ENCODE data around the gene STX19. TPM values are rescaled to one million over a fixed set of nuclear protein-coding genes. Genes with fewer than 3 reads are reported as not detected.

The STX19 gene
- total RNA-seq, 1 experiment from 2014 or later: not detected

DNA sequence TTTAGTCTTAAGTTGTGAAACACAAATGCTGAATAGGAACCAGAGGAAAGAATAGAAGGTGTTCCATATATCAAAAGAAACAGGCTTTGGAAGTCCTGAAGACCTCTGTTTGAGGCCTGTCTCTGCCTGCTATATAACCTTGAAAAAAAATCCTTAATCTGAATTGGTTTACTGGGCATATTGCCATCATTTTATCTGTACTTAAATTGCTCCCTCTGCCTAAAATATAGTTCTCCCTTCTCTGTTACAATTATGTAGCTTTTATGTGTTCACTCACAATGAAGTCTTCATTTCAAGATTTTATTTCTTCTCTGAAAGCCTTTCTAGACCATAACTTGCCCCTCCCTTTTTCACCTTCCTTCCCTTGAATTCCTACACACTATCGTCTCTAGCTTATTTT is 27.2 kb downstream of the STX19 start:
- CTCF ChIA-PET: no interaction called here
- no TSS peak for BruUV-seq (replicated peaks)
- ATAC-seq: no peak

DNA sequence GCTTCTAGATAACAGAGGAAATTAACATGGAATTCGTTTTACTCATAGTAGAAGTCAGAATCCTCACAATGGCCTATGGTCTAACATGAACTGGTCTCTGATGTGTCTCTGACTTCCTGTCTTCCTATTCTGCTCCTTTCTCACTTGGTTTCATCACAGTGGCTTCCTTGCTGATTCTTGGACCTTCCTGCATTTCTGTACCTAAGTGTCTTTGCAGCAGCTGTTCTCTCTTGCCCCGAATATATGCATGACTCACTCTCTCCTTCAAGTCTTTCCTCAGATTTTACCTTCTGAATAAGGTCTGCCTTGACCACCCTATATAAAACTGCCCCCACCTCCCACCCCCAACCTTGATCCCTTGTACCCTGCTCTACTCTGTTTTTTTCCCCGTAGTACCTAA is 34.3 kb downstream of the STX19 start:
- H3K27ac ChIP-seq (ENCODE audit: low read length): no peak overlapping the region
- no peaks in the 10 kb centered on the region for H3K4me1 ChIP-seq (ENCODE audit: insufficient read depth, low read length)
- H3K4me2 ChIP-seq (ENCODE audit: low read length): no peak overlapping the region
- no peaks in the 10 kb centered on the region for H3K36me3 ChIP-seq (ENCODE audit: low read depth, low read length)
- intact Hi-C loops (cut with micrococcal nuclease): no loop called here
- POLR2A ChIA-PET (ENCODE audit: unreplicated experiment): no interaction called here
- H3K4me3 ChIP-seq (ENCODE audit: low read length): no peak overlapping the region
- no peaks in the 10 kb centered on the region for H3K9me2 ChIP-seq (replicated peaks; ENCODE audit: low read length)
- BruUV-seq (replicated peaks): no TSS peak
- ATAC-seq: no peak
- H3K9me3 ChIP-seq (ENCODE audit: low read length): no peaks in the 10 kb centered on the region
- CTCF ChIA-PET: no interaction called here
- H3K27me3 ChIP-seq (ENCODE audit: low read length): no peaks in the 10 kb centered on the region
- no peaks in the 10 kb centered on the region for H4K20me1 ChIP-seq (ENCODE audit: low read length)
- TF ChIP-seq EZH2phosphoT487 (IDR thresholded peaks at IDR 0.05; ENCODE audit: borderline replicate concordance, low read length): no peak
- no peak for TF ChIP-seq EZH2 (IDR thresholded peaks at IDR 0.05; ENCODE audit: low read length, unreplicated experiment)
- TF ChIP-seq, protein P1, sequence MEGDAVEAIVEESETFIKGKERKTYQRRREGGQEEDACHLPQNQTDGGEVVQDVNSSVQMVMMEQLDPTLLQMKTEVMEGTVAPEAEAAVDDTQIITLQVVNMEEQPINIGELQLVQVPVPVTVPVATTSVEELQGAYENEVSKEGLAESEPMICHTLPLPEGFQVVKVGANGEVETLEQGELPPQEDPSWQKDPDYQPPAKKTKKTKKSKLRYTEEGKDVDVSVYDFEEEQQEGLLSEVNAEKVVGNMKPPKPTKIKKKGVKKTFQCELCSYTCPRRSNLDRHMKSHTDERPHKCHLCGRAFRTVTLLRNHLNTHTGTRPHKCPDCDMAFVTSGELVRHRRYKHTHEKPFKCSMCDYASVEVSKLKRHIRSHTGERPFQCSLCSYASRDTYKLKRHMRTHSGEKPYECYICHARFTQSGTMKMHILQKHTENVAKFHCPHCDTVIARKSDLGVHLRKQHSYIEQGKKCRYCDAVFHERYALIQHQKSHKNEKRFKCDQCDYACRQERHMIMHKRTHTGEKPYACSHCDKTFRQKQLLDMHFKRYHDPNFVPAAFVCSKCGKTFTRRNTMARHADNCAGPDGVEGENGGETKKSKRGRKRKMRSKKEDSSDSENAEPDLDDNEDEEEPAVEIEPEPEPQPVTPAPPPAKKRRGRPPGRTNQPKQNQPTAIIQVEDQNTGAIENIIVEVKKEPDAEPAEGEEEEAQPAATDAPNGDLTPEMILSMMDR (conservative IDR thresholded peaks at IDR 0.05; ENCODE audit: low read depth, low read length): no peak
- DNase-seq: no peak
- H3F3A ChIP-seq (ENCODE audit: low read length, unreplicated experiment): no peaks in the 10 kb centered on the region
- H3K79me2 ChIP-seq (ENCODE audit: low read length): no peaks in the 10 kb centered on the region
- no peak overlapping the region for H3K9ac ChIP-seq (ENCODE audit: low read length)
- no peak overlapping the region for H2AFZ ChIP-seq (ENCODE audit: low read length)

More for the DNA sequence above, 27.2 kb downstream of the STX19 start:
- H3K27me3 ChIP-seq (ENCODE audit: low read length): no peaks in the 10 kb centered on the region
- no peaks in the 10 kb centered on the region for H3K4me1 ChIP-seq (ENCODE audit: insufficient read depth, low read length)
- TF ChIP-seq EZH2 (IDR thresholded peaks at IDR 0.05; ENCODE audit: low read length, unreplicated experiment) (no peak), EZH2phosphoT487 (IDR thresholded peaks at IDR 0.05; ENCODE audit: borderline replicate concordance, low read length) (no peak)
- TF ChIP-seq, protein P1 (conservative IDR thresholded peaks at IDR 0.05; ENCODE audit: low read depth, low read length): no peak
- H3K9me2 ChIP-seq (replicated peaks; ENCODE audit: low read length): no peaks in the 10 kb centered on the region
- H2AFZ ChIP-seq (ENCODE audit: low read length): no peak overlapping the region
- no peak overlapping the region for H3K4me2 ChIP-seq (ENCODE audit: low read length)
- no peaks in the 10 kb centered on the region for H3K36me3 ChIP-seq (ENCODE audit: low read depth, low read length)
- POLR2A ChIA-PET (ENCODE audit: unreplicated experiment): no interaction called here
- H3K4me3 ChIP-seq (ENCODE audit: low read length): no peak overlapping the region
- no peaks in the 10 kb centered on the region for H4K20me1 ChIP-seq (ENCODE audit: low read length)
- H3K9me3 ChIP-seq (ENCODE audit: low read length): no peaks in the 10 kb centered on the region
- no peaks in the 10 kb centered on the region for H3F3A ChIP-seq (ENCODE audit: low read length, unreplicated experiment)
- no peaks in the 10 kb centered on the region for H3K79me2 ChIP-seq (ENCODE audit: low read length)
- H3K9ac ChIP-seq (ENCODE audit: low read length): no peak overlapping the region
- intact Hi-C loops (cut with micrococcal nuclease): loop anchor here (10.0 kb wide), 1 partner anchor 174 kb away; no protein-coding TSS in a partner anchor
- no peak for DNase-seq
- no peak overlapping the region for H3K27ac ChIP-seq (ENCODE audit: low read length)

DNA sequence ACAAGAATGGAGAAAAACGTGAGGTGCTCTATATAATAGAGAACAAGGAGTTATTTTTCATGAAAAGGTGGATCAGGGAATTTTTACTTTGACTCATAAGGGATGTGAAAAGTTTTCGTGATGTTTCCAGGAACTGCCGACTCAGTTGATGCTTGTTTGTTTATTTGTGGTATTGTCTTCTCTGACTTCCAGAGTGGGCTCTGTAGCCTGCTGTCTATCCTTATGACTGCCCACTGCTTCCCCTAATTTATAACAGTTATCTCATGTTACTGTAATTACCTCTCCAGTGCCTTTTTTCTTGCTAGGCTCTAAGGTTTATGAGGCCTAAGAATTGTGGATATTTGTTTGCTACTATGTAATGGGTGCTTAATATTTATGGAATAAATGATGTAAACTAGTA is 36.2 kb downstream of the STX19 start:
- ChIA-PET POLR2A (ENCODE audit: unreplicated experiment) (no interaction called here), CTCF (interaction anchor here (0.6 to 0.7 kb wide), 2 partner anchors 59 to 145 kb away, joined by 3 read pairs; no protein-coding TSS in a partner anchor)
- Histone ChIP-seq H3K79me2 (ENCODE audit: low read length) (no peaks in the 10 kb centered on the region), H3K4me3 (ENCODE audit: low read length) (no peak overlapping the region), H3K9ac (ENCODE audit: low read length) (no peak overlapping the region), H3K9me3 (ENCODE audit: low read length) (no peaks in the 10 kb centered on the region), H3K4me2 (ENCODE audit: low read length) (no peak overlapping the region), H4K20me1 (ENCODE audit: low read length) (no peaks in the 10 kb centered on the region), H3K27ac (ENCODE audit: low read length) (no peak overlapping the region), H3K36me3 (ENCODE audit: low read depth, low read length) (no peaks in the 10 kb centered on the region), H3K4me1 (ENCODE audit: insufficient read depth, low read length) (peaks cover 10% of the 10 kb centered on the region; the same call in 1 of the 2 replicates), H3F3A (ENCODE audit: low read length, unreplicated experiment) (no peaks in the 10 kb centered on the region), H2AFZ (ENCODE audit: low read length) (no peak overlapping the region), H3K9me2 (replicated peaks; ENCODE audit: low read length) (no peaks in the 10 kb centered on the region), H3K27me3 (ENCODE audit: low read length) (no peaks in the 10 kb centered on the region)
- TF ChIP-seq, protein P1 (conservative IDR thresholded peaks at IDR 0.05; ENCODE audit: low read depth, low read length): no peak
- no peak for TF ChIP-seq EZH2 (IDR thresholded peaks at IDR 0.05; ENCODE audit: low read length, unreplicated experiment)
- intact Hi-C loops (cut with micrococcal nuclease): no loop called here
- no TSS peak for BruUV-seq (replicated peaks)
- no peak for DNase-seq
- ATAC-seq: no peak
